ENCODE results near the gene PKIG.

PKIG gene

GRCh38 chr20:44662261-44662660 is 79.9 kb downstream of the PKIG start:
- Histone ChIP-seq H3K4me3 (no peak overlapping the region), H3K36me3 (ENCODE audit: insufficient read depth, low read length) (no peaks in the 10 kb centered on the region), H3K9me3 (ENCODE audit: low read depth, low read length) (no peaks in the 10 kb centered on the region), H3K9ac (ENCODE audit: insufficient read length) (no peak overlapping the region), H3K27ac (no peak overlapping the region)
- TF ChIP-seq POLR2AphosphoS5 (IDR thresholded peaks at IDR 0.05; ENCODE audit: borderline replicate concordance, low read depth, low read length) = no peak
- DNase-seq (ENCODE audit: low read depth, low spot score) = no peak

GRCh38 chr20:44664131-44664530 is 81.8 kb downstream of the PKIG start:
- H3K4me3 ChIP-seq = no peak overlapping the region
- no peak for DNase-seq (ENCODE audit: low read depth, low spot score)
- no peak overlapping the region for H3K27ac ChIP-seq
- no peak for TF ChIP-seq EZH2 (IDR thresholded peaks at IDR 0.05)
- no peak for TF ChIP-seq FOXP2 (optimal IDR thresholded peaks at IDR 0.05; ENCODE audit: control extremely low read depth, extremely low read length, insufficient read depth)
- TF ChIP-seq POLR2AphosphoS5 (IDR thresholded peaks at IDR 0.05; ENCODE audit: borderline replicate concordance, low read depth, low read length) = no peak
- H3K9ac ChIP-seq (ENCODE audit: insufficient read length) = no peak overlapping the region
- no peaks in the 10 kb centered on the region for H3K9me3 ChIP-seq (ENCODE audit: low read depth, low read length)
- no peaks in the 10 kb centered on the region for H3K36me3 ChIP-seq (ENCODE audit: insufficient read depth, low read length)

GRCh38 chr20:44666066-44666465 is 83.7 kb downstream of the PKIG start:
- no peak overlapping the region for H3K4me3 ChIP-seq
- no peak for DNase-seq (ENCODE audit: low read depth, low spot score)
- H3K36me3 ChIP-seq (ENCODE audit: insufficient read depth, low read length) = no peaks in the 10 kb centered on the region
- H3K9me3 ChIP-seq (ENCODE audit: low read depth, low read length) = no peaks in the 10 kb centered on the region
- no peak overlapping the region for H3K9ac ChIP-seq (ENCODE audit: insufficient read length)
- TF ChIP-seq FOXP2 (optimal IDR thresholded peaks at IDR 0.05; ENCODE audit: control extremely low read depth, extremely low read length, insufficient read depth) (no peak), POLR2AphosphoS5 (IDR thresholded peaks at IDR 0.05; ENCODE audit: borderline replicate concordance, low read depth, low read length) (no peak), EZH2 (IDR thresholded peaks at IDR 0.05) (no peak)
- H3K27ac ChIP-seq = no peak overlapping the region
